AG10803 (cell line): ENCODE data around the gene OLFML1.

ENCODE experiments used
- DNase-seq: peaks from one replicate; pipeline ENCODE4 v3.0.0; 2010; ENCODE audit warnings: low read depth
- H3K4me3 ChIP-seq: 2 replicates; pipeline ENCODE4 v1.5.1; 2011; ENCODE audit warnings: mild to moderate bottlenecking, low read length, control low read depth
- TF ChIP-seq, protein P1 (sequence below): conservative IDR thresholded peaks from 2 replicates; pipeline ENCODE4 v1.5.1; 2011; ENCODE audit warnings: mild to moderate bottlenecking, low read length, control low read depth, inconsistent platforms

OLFML1 gene

DNA sequence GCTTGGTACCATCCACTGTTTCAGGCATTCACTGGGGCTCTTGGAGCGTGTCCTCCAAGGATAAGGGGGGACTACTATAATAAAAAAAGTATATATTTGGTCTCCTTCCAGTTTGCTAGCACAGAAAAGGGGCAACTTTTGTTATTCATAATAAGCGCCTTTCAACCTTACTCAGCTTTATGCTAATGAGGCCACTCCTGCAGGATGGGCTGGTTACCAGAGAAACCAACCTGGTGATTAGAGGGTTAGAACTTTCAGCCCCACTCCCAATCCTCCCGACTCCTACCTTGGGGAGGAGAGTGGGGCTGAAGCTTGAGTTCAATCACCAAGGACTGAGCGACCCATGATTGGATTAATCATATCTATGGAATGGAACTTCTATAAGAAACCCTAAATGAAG lies 60.3 kb downstream of the OLFML1 start:
- TF ChIP-seq, protein P1, sequence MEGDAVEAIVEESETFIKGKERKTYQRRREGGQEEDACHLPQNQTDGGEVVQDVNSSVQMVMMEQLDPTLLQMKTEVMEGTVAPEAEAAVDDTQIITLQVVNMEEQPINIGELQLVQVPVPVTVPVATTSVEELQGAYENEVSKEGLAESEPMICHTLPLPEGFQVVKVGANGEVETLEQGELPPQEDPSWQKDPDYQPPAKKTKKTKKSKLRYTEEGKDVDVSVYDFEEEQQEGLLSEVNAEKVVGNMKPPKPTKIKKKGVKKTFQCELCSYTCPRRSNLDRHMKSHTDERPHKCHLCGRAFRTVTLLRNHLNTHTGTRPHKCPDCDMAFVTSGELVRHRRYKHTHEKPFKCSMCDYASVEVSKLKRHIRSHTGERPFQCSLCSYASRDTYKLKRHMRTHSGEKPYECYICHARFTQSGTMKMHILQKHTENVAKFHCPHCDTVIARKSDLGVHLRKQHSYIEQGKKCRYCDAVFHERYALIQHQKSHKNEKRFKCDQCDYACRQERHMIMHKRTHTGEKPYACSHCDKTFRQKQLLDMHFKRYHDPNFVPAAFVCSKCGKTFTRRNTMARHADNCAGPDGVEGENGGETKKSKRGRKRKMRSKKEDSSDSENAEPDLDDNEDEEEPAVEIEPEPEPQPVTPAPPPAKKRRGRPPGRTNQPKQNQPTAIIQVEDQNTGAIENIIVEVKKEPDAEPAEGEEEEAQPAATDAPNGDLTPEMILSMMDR = no peak
- no peak for DNase-seq
- H3K4me3 ChIP-seq = no peak overlapping the region

- H3K4me3 ChIP-seq = no peak overlapping the region
- TF ChIP-seq, protein P1 = no peak
- DNase-seq = peak; percentile 24
Observed at GRCh38 chr11:7546324-7546791, 61.1 kb downstream of the OLFML1 start.

DNA sequence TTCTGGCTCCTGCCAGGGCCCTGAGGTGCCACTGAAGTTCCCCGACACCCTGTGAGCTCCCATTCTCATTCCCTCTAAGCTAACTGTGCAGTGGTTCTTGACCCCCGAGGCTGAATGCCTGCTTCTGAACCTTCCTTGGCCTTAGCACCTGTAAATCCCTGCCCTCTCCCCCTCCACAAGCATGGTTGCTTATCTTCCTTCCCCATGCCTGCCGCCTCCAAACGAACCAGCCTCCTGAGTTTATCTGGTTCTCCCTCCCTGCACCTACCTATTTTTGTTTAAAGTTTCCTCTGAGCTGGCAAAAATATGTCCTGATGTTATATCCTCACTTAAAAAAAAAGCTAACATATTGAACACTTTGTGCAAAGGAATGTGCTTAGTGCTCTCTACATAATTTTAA lies 62.4 kb downstream of the OLFML1 start:
- DNase-seq = no peak
- TF ChIP-seq, protein P1 = no peak
- no peak overlapping the region for H3K4me3 ChIP-seq

GRCh38 chr11:7548659-7549274 lies 63.5 kb downstream of the OLFML1 start:
- no peak for DNase-seq
- TF ChIP-seq, protein P1 = no peak

GRCh38 chr11:7549681-7550080 lies 64.4 kb downstream of the OLFML1 start:
- TF ChIP-seq, protein P1 = no peak
- DNase-seq = no peak
- no peak overlapping the region for H3K4me3 ChIP-seq

More at GRCh38 chr11:7548659-7549274, 63.5 kb downstream of the OLFML1 start:
- H3K4me3 ChIP-seq = no peak overlapping the region

DNA sequence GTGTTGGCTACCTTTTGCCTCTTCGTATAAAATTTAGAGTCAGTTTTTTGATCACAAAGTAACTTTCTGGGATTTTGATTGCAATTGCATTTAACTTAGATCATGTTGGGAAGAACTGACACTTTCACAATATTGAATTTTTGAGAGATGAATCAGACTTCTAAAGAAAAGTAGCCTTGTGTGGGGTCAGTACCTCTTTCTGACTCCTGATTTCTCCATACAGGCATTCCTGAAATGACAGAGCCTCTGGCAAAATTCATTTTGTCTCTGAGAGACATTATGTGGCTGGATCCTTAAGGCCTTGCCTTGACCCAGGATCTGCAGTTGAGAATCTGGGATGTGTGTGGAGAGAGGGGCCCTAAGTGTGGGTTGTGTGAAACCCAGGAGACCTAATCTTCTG lies 66.3 kb downstream of the OLFML1 start:
- H3K4me3 ChIP-seq = no peak overlapping the region
- DNase-seq = peak; percentile 86
- TF ChIP-seq, protein P1 = no peak

DNA sequence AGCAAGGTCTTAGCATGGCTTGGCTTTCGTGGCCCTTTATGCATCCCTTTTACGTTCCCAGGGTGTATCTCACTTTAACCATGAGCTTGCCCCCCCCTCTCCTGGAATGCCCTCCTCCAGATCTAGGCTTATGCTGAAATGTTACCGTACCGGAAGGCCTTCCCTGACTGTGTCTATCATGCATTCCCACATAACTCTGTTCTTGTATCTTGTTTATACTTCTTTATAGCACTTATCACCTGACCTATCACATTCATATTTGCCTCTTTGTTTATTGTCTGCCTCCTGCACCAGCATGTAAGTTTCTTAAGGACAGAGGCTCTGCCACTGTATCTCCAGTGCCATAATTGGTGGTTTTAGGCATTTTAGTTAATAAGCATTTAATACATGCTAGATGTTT lies 67.4 kb downstream of the OLFML1 start:
- no peak for DNase-seq
- TF ChIP-seq, protein P1 = no peak
- H3K4me3 ChIP-seq = no peak overlapping the region
